Activated CD8-positive, alpha-beta memory T cell treated with anti-CD3 and anti-CD28 coated beads for 36 hours (primary cell): ENCODE measurements around the gene TUBA8. TPM values are rescaled to one million over a fixed set of nuclear protein-coding genes. Genes with fewer than 3 reads are reported as not detected.
"Not testable (repeated sequence)": the region's sequence is repeated elsewhere in the genome, so short reads cannot be mapped to it uniquely, and the experiment has no call there.

ENCODE experiments used
- CTCF ChIA-PET: fragments of 350-600 bp; sonication (Branson Sonifier 250); formaldehyde crosslinking; loops from one replicate; lab custom pipeline; 2021; ENCODE audit warnings: antibody characterized with exemption; lab: Charles Lee
- POLR2A ChIA-PET: fragments of 350-600 bp; sonication (Branson Sonifier 250); formaldehyde crosslinking; loops from one replicate; lab custom pipeline; 2021; ENCODE audit warnings: antibody characterized with exemption; lab: Charles Lee
- total RNA-seq, 2 experiments: library from RNA; stranded (reverse); gene quantifications; one replicate each; pipeline ENCODE4 v1.2.3, GENCODE V29; 2021

The TUBA8 gene
- total RNA-seq, 2 experiments from 2014 or later = 0.44 to 1.2 TPM

GRCh38 chr22:18146389-18146753 is 35.8 kb downstream of the TUBA8 start:
- CTCF ChIA-PET = no interaction called here
- POLR2A ChIA-PET = no interaction called here

DNA sequence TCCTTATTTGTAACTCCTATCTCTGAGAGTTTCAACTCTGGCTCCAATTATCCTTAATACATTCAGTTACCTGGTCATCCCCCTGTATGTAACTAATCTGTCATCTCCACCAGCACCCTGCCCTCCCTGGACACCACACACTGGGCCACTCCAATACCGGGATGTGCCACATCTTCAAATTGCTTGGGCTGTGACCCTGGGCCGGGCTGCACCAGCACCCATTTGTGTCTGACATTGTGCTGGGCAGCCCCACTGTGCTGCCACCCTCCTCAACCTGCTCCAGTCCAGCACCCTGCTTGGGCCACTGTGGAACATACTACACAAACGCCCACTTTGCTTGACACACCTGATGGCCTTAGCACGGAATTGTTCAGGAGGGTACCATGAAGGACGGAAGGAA is 37.2 kb downstream of the TUBA8 start:
- ChIA-PET POLR2A (no interaction called here), CTCF (no interaction called here)

- POLR2A ChIA-PET = no interaction called here
- CTCF ChIA-PET = no interaction called here
These were observed 37.8 kb downstream of the TUBA8 start for GRCh38 chr22:18148293-18148965.

- ChIA-PET CTCF (interaction anchor here (0.6 to 0.7 kb wide), 2 partner anchors 70 to 1151 kb away, joined by 3 read pairs; no protein-coding TSS in a partner anchor), POLR2A (interaction anchor here (0.5 kb wide), 1 partner anchor 10 kb away, joined by 6 read pairs; no protein-coding TSS in a partner anchor)
These were observed 41.9 kb downstream of the TUBA8 start for GRCh38 chr22:18152519-18152918.

- POLR2A ChIA-PET = no interaction called here
- CTCF ChIA-PET = no interaction called here
These were observed 44.3 kb downstream of the TUBA8 start for GRCh38 chr22:18154821-18155390.

DNA sequence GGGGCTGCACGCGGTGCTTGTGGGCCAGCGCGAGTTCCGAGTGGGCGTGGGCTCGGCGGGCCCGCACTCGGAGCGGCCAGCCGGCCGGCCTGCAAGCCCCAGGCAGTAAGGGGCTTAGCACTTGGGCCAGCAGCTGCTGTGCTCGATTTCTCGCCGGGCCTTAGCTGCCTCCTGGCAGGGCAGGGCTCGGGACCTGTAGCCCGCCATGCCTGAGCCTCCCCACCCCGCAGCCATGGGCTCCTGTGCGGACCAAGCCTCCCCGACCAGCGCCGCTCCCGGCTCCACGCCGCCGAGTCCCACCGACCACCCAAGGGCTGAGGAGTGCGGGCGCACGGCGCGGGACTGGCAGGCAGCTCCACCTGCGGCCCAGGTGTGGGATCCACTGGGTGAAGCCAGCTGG is 44.9 kb downstream of the TUBA8 start:
- POLR2A ChIA-PET, CTCF ChIA-PET: not testable (repeated sequence)

GRCh38 chr22:18156878-18157713 is 46.5 kb downstream of the TUBA8 start:
- ChIA-PET CTCF (no interaction called here), POLR2A (interaction anchor here (0.7 kb wide), 1 partner anchor 160 kb away, joined by 4 read pairs; no protein-coding TSS in a partner anchor)

DNA sequence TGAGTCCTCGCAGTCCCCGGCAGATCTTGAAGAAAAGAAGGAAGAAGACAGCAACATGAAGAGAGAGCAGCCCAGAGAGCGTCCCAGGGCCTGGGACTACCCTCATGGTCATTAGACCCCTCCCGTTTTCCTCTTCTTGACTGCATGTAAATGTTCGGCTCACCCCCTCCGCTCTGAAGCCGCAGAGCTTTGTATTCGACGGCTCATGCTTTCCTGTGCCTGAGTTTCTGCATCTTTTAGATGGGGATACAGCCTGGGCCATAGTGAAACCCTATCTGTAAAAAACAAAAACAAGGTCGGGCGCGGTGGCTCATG is 47.1 kb downstream of the TUBA8 start:
- ChIA-PET CTCF (no interaction called here), POLR2A (no interaction called here)

DNA sequence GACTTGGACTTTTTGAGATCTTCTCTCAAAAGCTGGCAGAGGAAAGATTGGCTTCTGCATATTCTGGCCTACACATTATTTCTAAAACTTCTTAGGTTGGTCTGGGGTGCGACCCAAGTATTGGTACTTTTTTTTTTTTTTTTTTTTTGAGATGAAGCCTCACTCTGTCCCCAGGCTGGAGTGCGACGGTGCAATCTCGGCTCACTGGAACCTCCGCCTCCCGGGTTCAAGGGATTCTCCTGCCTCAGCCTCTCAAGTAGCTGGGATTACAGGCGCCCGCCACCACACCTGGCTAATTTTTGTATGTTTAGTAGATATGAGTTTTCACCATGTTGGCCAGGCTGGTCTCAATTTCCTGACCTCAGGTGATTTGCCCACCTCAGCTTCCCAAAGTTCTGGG is 50.0 kb downstream of the TUBA8 start:
- POLR2A ChIA-PET, CTCF ChIA-PET: not testable (repeated sequence)

GRCh38 chr22:18163843-18164242 is 53.2 kb downstream of the TUBA8 start:
- CTCF ChIA-PET, POLR2A ChIA-PET: not testable (repeated sequence)

DNA sequence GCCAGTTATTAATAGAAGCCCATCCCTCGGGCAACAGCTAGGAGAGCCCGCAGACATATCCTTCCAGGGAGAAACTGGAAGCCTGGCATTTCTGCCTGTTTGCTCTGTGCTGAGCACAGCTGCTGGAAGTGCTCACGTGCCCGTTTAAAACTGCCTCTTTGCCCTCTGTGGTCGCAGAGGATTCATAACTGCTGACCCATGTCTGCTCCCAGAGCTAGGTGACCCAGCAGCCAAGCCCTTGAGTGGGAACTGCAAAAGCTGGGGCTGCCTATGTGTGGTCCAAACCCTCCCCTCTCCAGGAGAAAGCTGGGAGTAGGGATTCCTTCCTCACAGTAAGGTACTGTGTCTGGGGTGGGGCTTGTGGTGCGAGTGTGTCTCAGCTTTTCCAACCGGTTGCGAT is 54.0 kb downstream of the TUBA8 start:
- CTCF ChIA-PET, POLR2A ChIA-PET: not testable (repeated sequence)

DNA sequence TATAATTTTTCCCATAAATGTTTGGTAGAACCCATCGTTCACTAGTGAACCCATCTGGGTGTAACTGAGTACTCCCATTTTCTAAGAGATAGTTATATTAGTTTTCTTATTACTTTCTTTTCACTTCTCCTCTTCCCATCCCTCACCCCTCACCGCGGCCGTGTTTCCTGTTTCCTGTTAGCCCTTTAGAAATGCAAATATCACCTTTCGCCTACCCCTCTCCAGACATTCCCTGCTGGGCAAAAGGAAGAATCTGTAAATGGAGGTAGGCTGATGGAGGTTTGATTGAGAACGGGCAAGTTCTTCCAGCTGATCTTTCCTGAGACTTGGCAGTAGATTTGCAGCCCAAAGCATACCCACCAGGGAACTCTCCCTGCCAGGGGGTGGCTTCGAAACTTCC is 54.7 kb downstream of the TUBA8 start:
- POLR2A ChIA-PET = not testable (repeated sequence)

DNA sequence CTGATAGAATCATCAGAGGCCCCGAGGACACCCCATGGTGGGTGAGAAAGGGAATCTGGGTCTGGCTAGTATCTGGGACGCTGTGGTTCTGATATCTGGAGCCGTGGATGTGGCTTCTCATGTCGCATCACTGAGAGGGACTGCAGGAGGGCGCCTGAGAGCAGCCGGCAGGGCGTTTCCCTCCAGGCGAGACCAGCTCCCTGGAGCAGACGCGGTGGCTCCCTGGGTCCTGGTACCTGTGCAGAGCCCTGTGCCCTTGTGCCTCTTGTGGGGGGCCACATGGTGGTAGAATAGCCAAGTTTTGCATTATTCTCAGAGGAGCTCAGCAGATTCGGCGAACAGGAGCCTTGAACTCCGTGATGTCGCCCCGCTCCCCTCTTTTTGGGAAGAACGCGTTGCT is 59.7 kb downstream of the TUBA8 start:
- POLR2A ChIA-PET, CTCF ChIA-PET: not testable (repeated sequence)

More for the DNA sequence above, 54.7 kb downstream of the TUBA8 start:
- CTCF ChIA-PET = not testable (repeated sequence)

GRCh38 chr22:18172203-18172602 is 61.6 kb downstream of the TUBA8 start:
- POLR2A ChIA-PET, CTCF ChIA-PET: not testable (repeated sequence)

DNA sequence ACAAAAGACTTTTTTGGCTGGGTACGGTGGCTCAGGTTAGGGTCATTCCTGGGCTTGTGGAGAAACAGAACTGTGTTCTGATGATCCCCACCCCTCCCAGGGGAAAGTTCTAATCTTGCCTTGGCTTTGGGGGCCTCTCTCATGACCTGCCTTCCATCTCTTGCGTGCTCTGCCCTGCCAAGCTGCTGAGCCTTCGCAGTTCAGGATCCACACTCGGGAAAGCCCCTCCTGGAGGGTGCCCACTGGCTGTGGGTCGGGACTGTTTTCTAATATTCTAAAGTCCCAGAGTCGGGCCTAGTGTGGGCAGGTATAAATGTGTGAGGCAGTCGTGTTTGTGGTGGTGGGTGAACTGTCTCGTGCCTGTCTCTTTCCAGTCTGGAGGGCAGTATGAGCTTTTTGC is 62.2 kb downstream of the TUBA8 start:
- CTCF ChIA-PET = interaction anchor here (0.6 kb wide), 1 partner anchor 13 kb away, joined by 3 read pairs; no protein-coding TSS in a partner anchor

GRCh38 chr22:18173441-18173840 is 62.8 kb downstream of the TUBA8 start:
- POLR2A ChIA-PET = not testable (repeated sequence)
- CTCF ChIA-PET = interaction anchor here (0.6 kb wide), 1 partner anchor 14 kb away, joined by 3 read pairs; no protein-coding TSS in a partner anchor

More for the DNA sequence above, 62.2 kb downstream of the TUBA8 start:
- POLR2A ChIA-PET = not testable (repeated sequence)

Other genes with a start within 250 kb of the TUBA8 start
- 10 to 100 TPM; 47.1 to 48.6 TPM for gene MICAL3, start 86.2 kb upstream of the TUBA8 start, total RNA-seq
- 10 to 100 TPM; 64.1 to 64.7 TPM for gene PEX26, start 32.8 kb upstream of the TUBA8 start, total RNA-seq
- 1 to 10 TPM; 1.5 to 1.6 TPM for gene USP18, start 39.4 kb downstream of the TUBA8 start, total RNA-seq